Activated gamma-delta T cell treated with anti-CD3 and anti-CD28 coated beads, Interleukin-2, amount 50 U/mL, for 16 hours (primary cell): ENCODE measurements around the gene ABCG1.
"Not testable (repeated sequence)": the region's sequence is repeated elsewhere in the genome, so short reads cannot be mapped to it uniquely, and the experiment has no call there.

ENCODE experiments used
- DNase-seq: peaks from one replicate; pipeline ENCODE4 v3.0.0-alpha.2; 2020; ENCODE audit warnings: low read depth

The ABCG1 gene

GRCh38 chr21:42218836-42219605 is at the start of gene ABCG1:
TSS of gene ABCG1 (plus strand) at chr21:42219140. CDS start at chr21:42219263, 123 bp downstream.
- no peak for DNase-seq

- no peak for DNase-seq
These were observed 49.2 kb upstream of the ABCG1 start for GRCh38 chr21:42169758-42170157.

GRCh38 chr21:42171091-42172053 is 47.6 kb upstream of the ABCG1 start:
- DNase-seq: no peak

- DNase-seq: no peak
These were observed 46.1 kb upstream of the ABCG1 start for GRCh38 chr21:42172596-42173483.

GRCh38 chr21:42174173-42174572 is 44.8 kb upstream of the ABCG1 start:
- DNase-seq: no peak

- no peak for DNase-seq
These were observed 43.7 kb upstream of the ABCG1 start for GRCh38 chr21:42175110-42175710.

GRCh38 chr21:42176859-42177258 is 42.1 kb upstream of the ABCG1 start:
- DNase-seq: no peak

GRCh38 chr21:42179316-42179715 is 39.6 kb upstream of the ABCG1 start:
- DNase-seq: no peak

- DNase-seq: not testable (repeated sequence)
These were observed 38.9 kb upstream of the ABCG1 start for GRCh38 chr21:42180001-42180400.

GRCh38 chr21:42182713-42183371 is 36.1 kb upstream of the ABCG1 start:
- DNase-seq: no peak

- no peak for DNase-seq
These were observed 35.3 kb upstream of the ABCG1 start for GRCh38 chr21:42183374-42184266.

- DNase-seq: no peak
These were observed 32.3 kb upstream of the ABCG1 start for GRCh38 chr21:42186591-42186990.

GRCh38 chr21:42187976-42188653 is 30.8 kb upstream of the ABCG1 start:
- peak; percentile 71 for DNase-seq

- no peak for DNase-seq
These were observed 30.3 kb upstream of the ABCG1 start for GRCh38 chr21:42188663-42189062.

- no peak for DNase-seq
These were observed 29.5 kb upstream of the ABCG1 start for GRCh38 chr21:42189431-42189830.

- no peak for DNase-seq
These were observed 29.0 kb upstream of the ABCG1 start for GRCh38 chr21:42189860-42190485.

- DNase-seq: no peak
These were observed 28.5 kb upstream of the ABCG1 start for GRCh38 chr21:42190486-42190863.

- DNase-seq: no peak
These were observed 27.9 kb upstream of the ABCG1 start for GRCh38 chr21:42191064-42191463.
